SHP77 treated with DMSO at 0.1 percent for 48 hours (cell line): ENCODE data around the gene SREK1IP1.

Experiments
- DNase-seq: peaks from one replicate; lab custom pipeline; 2025; lab: John Stamatoyannopoulos, UW

Gene SREK1IP1

GRCh38 chr5:64768358-64769312 lies at the start of gene SREK1IP1, which contains the start of gene CWC27:
Gene SREK1IP1, minus strand, starts transcription at chr5:64768691. Its CDS starts 174 bp downstream, at chr5:64768517.
Gene CWC27, plus strand, starts transcription at chr5:64768930. Its CDS starts 217 bp downstream, at chr5:64769147.
- peak; percentile 88 for DNase-seq

GRCh38 chr5:64818245-64818644 lies 49.8 kb upstream of the SREK1IP1 start:
- no peak for DNase-seq

DNA sequence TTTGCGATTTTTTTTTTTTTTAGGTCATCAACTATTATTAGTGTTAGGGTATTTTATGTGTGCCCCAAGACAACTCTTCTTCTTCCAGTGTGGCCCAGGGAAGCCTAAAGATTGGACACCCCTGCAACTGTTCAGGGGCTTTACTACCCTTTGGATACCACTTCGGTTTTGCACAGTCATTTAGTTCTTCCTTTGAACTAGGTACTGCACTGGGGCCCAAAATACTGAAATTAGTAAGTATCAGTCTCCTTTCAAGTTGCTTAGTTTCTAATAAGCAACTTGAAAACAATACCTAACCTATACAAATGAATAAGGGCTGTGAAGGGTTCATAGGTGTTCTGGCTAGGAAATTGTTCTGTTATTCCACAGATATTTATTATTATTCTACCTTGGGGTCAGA lies 45.6 kb upstream of the SREK1IP1 start:
- DNase-seq = no peak

DNA sequence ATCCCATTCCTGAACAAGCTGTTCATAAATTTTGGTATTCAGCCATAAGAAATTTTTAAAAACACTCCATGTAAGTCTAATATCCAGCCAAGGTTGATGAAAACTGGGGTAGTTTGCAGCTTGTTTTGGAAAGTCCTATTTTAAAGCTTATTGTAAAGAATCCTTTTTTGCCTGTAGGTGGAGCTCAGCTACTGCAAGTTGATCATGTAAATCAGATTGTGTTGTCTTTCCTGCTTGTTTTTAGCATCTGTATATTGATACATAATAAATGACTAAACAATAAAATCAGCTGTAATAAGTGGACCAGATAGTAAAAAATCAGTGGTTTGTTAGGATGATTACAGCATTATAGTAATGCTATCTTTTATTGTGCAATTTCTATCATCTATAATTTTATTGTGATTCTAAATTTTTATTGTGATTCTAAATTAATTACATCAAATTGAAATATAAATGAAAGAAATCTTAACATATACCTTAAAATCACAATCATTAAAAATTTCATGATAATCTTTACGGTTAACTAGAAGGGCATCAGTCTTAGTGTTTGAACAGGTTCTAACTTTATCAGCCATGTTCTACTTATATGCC lies 42.7 kb upstream of the SREK1IP1 start:
- DNase-seq = peak; percentile 32

GRCh38 chr5:64807520-64807919 lies 39.0 kb upstream of the SREK1IP1 start:
- DNase-seq = no peak

DNA sequence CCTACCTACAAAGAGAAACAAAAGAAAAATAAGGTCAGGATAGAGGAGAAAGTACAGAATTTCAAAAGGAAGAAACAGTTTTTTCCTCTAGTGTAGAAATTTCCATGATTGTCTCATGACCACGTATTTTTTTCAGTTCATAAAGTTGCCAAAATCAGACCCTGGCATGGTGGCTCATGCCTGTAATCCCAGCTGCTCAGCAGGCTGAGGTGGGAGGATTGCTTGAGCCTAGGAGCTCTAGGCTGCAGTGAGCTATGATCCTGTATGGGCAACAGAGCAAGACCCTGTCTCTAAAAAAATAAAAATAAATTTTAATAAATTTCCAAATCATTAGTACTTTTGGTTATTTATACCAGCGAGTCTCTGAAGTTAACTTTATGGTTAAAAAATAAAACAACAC lies 38.0 kb upstream of the SREK1IP1 start:
- DNase-seq = no peak

GRCh38 chr5:64800926-64801325 lies 32.4 kb upstream of the SREK1IP1 start:
- DNase-seq = no peak

DNA sequence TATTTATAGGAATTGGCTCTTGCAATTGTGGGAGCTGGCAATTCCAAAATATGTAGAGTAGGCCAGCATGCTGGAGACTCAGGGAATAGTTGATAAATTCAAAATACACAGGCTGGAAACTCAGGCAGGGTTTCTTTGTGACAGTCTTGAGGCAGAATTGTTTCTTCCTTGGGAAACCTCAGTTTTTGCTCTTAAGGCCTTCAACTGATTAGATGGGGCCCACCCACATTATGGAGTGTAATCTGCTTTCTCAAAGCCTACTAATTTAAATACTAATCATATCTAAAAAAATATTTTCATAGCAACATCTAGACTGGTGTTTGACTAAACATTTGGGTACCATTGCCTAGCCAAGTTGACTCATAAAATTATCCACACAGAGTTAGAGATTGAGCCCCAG lies 27.8 kb upstream of the SREK1IP1 start:
- no peak for DNase-seq

DNA sequence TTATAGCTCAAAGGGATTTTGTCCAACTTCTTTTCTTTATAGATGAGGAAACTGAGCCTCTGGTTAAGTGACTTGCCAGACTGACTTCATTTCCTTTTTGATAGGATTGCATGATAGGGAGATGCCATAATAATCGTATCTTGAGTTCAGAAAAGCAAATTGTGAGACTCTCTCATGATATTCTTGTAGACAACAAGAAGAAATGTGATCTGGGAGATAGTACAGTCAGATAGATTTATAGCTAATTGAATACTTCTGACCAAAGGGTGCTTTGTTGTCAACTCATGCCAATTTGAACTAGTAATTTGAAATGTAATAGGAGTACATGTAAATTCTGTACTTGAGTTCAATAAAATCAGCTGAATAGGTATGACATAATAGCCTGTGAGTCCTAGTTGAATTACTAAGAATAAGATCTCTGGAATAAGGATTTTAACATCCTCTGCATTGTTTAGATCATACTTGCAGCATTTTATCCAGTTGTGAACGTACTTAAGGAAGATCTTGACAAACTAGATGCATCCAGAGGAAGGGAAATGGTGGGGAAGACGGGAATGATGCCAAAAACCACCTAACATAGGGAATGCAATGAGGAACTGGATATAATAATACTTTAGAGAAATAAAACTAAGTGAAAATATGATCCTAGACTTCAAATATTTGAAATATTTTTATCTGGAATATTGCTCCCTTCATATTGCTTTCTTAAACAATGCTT lies 25.7 kb upstream of the SREK1IP1 start:
- no peak for DNase-seq

DNA sequence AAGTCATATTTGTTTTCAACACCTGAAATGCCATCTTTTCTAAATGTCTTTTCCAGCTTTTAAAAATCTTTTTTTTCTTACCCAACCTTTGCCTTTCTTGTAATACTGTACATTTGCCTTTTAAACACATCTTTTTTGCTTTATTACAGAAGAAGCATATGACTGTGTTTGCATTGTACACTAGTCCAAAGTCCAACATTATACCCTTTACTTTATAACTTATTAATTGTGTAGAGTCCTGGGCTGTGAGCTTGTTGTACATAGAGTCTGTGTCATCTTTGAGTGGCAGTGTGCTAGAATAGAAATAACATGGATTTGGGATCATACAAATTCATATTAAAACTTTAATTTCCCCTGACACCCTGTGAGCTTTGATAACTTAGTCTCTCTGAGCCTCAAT lies 24.0 kb upstream of the SREK1IP1 start:
- no peak for DNase-seq

- no peak for DNase-seq
These were observed 21.7 kb upstream of the SREK1IP1 start for GRCh38 chr5:64790210-64790609.

GRCh38 chr5:64789457-64789856 lies 21.0 kb upstream of the SREK1IP1 start:
- no peak for DNase-seq

GRCh38 chr5:64788156-64788555 lies 19.7 kb upstream of the SREK1IP1 start:
- DNase-seq = no peak

DNA sequence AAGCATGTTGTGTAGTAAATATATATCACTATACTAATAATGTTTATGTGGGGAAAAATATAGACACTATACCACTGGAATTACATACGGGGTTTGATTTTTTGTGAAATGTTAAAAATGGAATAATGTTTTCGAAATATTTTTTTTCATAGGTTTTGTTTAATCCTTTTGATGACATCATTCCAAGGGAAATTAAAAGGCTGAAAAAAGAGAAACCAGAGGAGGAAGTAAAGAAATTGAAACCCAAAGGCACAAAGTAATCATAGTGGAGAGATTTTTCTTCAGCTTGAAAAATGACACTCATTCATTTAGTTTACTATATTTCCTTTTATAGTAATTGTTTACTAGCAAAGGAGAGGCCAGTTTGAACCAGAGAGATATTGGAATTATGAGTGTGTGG lies 17.9 kb upstream of the SREK1IP1 start:
- no peak for DNase-seq

DNA sequence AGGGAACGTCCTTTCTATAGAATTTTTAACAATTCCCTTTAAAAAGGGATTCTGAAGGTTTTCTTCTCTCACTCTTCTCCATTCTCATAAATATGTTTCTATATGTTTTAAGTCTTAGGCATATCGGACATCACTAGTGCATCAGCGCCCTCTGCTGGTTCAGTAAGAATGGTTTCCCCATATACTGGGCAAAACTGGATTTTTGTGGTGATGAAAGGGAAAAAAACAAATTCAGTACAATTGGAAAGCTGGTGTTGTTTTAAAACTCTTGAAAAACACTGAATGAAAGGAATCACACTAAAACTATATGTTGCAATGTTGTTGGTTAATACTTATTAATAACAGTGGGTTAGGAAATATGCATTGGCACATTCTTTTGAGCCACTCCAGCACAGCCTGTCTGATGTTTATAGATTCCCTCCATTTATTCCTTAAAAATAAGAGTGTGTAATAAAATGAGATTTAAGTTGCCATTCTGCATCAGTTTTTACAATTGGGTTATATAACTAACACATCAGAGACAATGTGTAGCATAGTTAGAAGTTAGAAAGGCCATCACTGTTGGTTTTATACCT lies 16.0 kb upstream of the SREK1IP1 start:
- DNase-seq = peak; percentile 26

- DNase-seq = no peak
These were observed 6.8 kb upstream of the SREK1IP1 start for GRCh38 chr5:64775291-64775690.

- DNase-seq = no peak
These were observed 5.0 kb upstream of the SREK1IP1 start for GRCh38 chr5:64773533-64773932.

DNA sequence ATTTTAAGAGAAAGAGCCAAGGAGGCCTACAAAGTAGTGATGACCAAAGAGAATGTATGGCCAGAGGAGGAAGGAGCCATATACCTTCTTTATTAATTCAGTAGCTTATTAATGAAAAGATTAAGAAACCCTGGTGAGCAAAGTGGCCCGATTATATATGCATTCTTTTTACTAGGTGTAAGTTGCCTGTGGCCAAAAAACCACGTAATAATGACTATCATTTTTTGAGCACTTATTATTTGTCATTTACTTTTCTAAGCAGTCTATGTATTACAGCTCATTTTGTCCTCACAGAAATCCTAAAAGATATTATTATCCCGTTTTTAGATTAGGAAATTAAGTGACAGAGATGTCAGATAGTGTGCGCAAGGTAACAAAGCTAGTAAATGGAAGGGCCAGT lies 3.2 kb upstream of the SREK1IP1 start:
- DNase-seq = no peak

DNA sequence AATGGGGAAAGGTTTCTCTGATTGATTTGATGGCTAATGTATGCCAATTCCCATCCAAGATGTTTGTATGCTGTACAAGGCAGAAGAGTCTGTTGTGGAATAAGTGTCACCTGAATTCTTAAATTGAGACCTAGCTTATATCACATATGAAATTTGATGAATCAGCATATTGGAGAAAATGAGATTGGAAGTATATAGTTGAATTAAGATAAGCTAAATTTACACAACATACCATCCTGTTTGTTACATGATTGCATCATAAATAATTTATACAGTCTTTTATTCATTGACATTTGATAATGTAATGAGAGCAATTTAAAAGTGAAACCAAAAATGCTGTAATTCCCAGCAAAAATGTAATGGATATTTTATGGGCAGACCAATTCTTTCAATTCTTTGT lies 1.4 kb upstream of the SREK1IP1 start:
- DNase-seq = no peak

DNA sequence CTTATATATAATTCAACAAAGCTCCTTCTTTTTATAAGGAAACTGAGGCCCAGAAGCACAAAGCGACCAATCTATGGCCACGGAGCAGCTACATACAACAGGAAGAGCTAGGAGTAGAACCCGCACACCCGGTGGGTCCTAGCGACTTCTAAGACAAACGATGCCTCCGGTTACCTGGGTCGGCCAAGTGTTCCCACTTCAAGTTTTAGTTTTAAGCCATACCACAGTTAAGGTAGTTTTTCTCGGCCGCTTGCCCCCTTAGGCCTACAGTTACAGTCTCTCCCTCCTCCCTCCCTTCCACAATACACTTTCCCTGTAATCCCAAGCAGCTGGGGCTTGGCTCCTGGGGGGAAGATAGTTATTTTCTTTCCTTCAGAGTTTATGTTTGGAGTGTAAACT lies 533 bp downstream of the SREK1IP1 start:
- DNase-seq = no peak

GRCh38 chr5:64766941-64767340 lies 1.6 kb downstream of the SREK1IP1 start:
- no peak for DNase-seq

- no peak for DNase-seq
These were observed 2.5 kb downstream of the SREK1IP1 start for GRCh38 chr5:64765804-64766504.
